Measurements from ENCODE around the gene RAD21L1.

RAD21L1 gene

GRCh38 chr20:1254254-1254653 is 28.4 kb downstream of the RAD21L1 start:
- H3K4me1 ChIP-seq (ENCODE audit: control insufficient read depth in 2 of 2, insufficient read depth in 1 of 2, low read depth in 1 of 2, low read length in 2 of 2) = no peaks in the 10 kb centered on the region
- no peak overlapping the region for H3K27ac ChIP-seq (replicated peaks; ENCODE audit: low read length)
- H2BK12ac ChIP-seq (ENCODE audit: low read length) = no peak overlapping the region
- no peak overlapping the region for H4K91ac ChIP-seq (ENCODE audit: low read depth, low read length, poor library complexity)
- DNase-seq (ENCODE audit: low spot score) = no peak
- no peaks in the 10 kb centered on the region for H3K9me3 ChIP-seq (replicated peaks in 1 of 2; ENCODE audit: control insufficient read depth in 2 of 2, insufficient read depth in 1 of 2, low read depth in 1 of 2, low read length in 2 of 2)
- WGBS, 2 donors (ENCODE audit: extremely low coverage in 2 of 2, insufficient read length in 2 of 2, insufficient replicate concordance in 1 of 2) = no CpG with 5 or more reads among the region's 2 CpGs
- no peak overlapping the region for H2AFZ ChIP-seq (ENCODE audit: low read length)
- no peak overlapping the region for H3K23ac ChIP-seq (ENCODE audit: low read depth, low read length, poor library complexity)
- H3K4me3 ChIP-seq (ENCODE audit: low read length in 2 of 2) = no peak overlapping the region
- no peak overlapping the region for H2AK5ac ChIP-seq (ENCODE audit: low read depth, low read length)
- H2BK15ac ChIP-seq (ENCODE audit: low read length) = no peak overlapping the region
- H3K4ac ChIP-seq (ENCODE audit: low read length) = no peak overlapping the region
- no peak overlapping the region for H4K8ac ChIP-seq (ENCODE audit: low read depth, low read length)
- H3K14ac ChIP-seq (ENCODE audit: low read length) = no peak overlapping the region
- no peaks in the 10 kb centered on the region for H3K36me3 ChIP-seq (replicated peaks in 1 of 2; ENCODE audit: control insufficient read depth in 2 of 2, insufficient read depth in 2 of 2, low read length in 2 of 2)
- H2BK120ac ChIP-seq (ENCODE audit: low read depth, low read length) = no peak overlapping the region
- no peak overlapping the region for H2BK5ac ChIP-seq (ENCODE audit: low read length)
- H3K27me3 ChIP-seq (ENCODE audit: control insufficient read depth in 3 of 3, insufficient read depth in 3 of 3, low read depth in 1 of 3, low read length in 3 of 3) = peaks cover 0 to 20% (median 0%) of the 10 kb centered on the region in 3 experiments
- no peak overlapping the region for H3K4me2 ChIP-seq (ENCODE audit: insufficient read depth, low read length, poor library complexity, severe bottlenecking)
- H3K9ac ChIP-seq (ENCODE audit: low read depth, low read length, poor library complexity) = no peak overlapping the region
- H3K18ac ChIP-seq (ENCODE audit: low read length) = no peak overlapping the region
- no peaks in the 10 kb centered on the region for H3K79me1 ChIP-seq (ENCODE audit: low read depth, low read length)

GRCh38 chr20:1255675-1256074 is 29.8 kb downstream of the RAD21L1 start:
- no peak overlapping the region for H2BK120ac ChIP-seq (ENCODE audit: low read depth, low read length)
- no peak overlapping the region for H3K23ac ChIP-seq (ENCODE audit: low read depth, low read length, poor library complexity)
- no peak overlapping the region for H2AK5ac ChIP-seq (ENCODE audit: low read depth, low read length)
- no peak overlapping the region for H2BK12ac ChIP-seq (ENCODE audit: low read length)
- H4K91ac ChIP-seq (ENCODE audit: low read depth, low read length, poor library complexity) = no peak overlapping the region
- no peak overlapping the region for H3K14ac ChIP-seq (ENCODE audit: low read length)
- no peak overlapping the region for H3K4ac ChIP-seq (ENCODE audit: low read length)
- no peak overlapping the region for H3K27ac ChIP-seq (replicated peaks; ENCODE audit: low read length)
- no peak overlapping the region for H2BK5ac ChIP-seq (ENCODE audit: low read length)
- no peak overlapping the region for H3K9ac ChIP-seq (ENCODE audit: low read depth, low read length, poor library complexity)
- DNase-seq (ENCODE audit: low spot score) = no peak
- WGBS, 2 donors (ENCODE audit: extremely low coverage in 2 of 2, insufficient read length in 2 of 2, insufficient replicate concordance in 1 of 2) = no CpG with 5 or more reads among the region's 2 CpGs
- no peak overlapping the region for H4K8ac ChIP-seq (ENCODE audit: low read depth, low read length)
- H3K4me2 ChIP-seq (ENCODE audit: insufficient read depth, low read length, poor library complexity, severe bottlenecking) = no peak overlapping the region
- H2BK15ac ChIP-seq (ENCODE audit: low read length) = no peak overlapping the region
- H3K18ac ChIP-seq (ENCODE audit: low read length) = no peak overlapping the region
- no peak overlapping the region for H2AFZ ChIP-seq (ENCODE audit: low read length)
- no peaks in the 10 kb centered on the region for H3K79me1 ChIP-seq (ENCODE audit: low read depth, low read length)
- H3K4me3 ChIP-seq (ENCODE audit: low read length in 2 of 2) = no peak overlapping the region
- no peaks in the 10 kb centered on the region for H3K4me1 ChIP-seq (ENCODE audit: control insufficient read depth in 2 of 2, insufficient read depth in 1 of 2, low read depth in 1 of 2, low read length in 2 of 2)
- H3K9me3 ChIP-seq (replicated peaks in 1 of 2; ENCODE audit: control insufficient read depth in 2 of 2, insufficient read depth in 1 of 2, low read depth in 1 of 2, low read length in 2 of 2) = no peaks in the 10 kb centered on the region
- H3K27me3 ChIP-seq (ENCODE audit: control insufficient read depth in 3 of 3, insufficient read depth in 3 of 3, low read depth in 1 of 3, low read length in 3 of 3) = peaks cover 0 to 24% (median 0%) of the 10 kb centered on the region in 3 experiments
- H3K36me3 ChIP-seq (replicated peaks in 1 of 2; ENCODE audit: control insufficient read depth in 2 of 2, insufficient read depth in 2 of 2, low read length in 2 of 2) = no peaks in the 10 kb centered on the region

GRCh38 chr20:1263853-1264252 is 38.0 kb downstream of the RAD21L1 start:
- no peak for DNase-seq (ENCODE audit: low spot score)
- H2AK5ac ChIP-seq (ENCODE audit: low read depth, low read length) = no peak overlapping the region
- no peak overlapping the region for H4K8ac ChIP-seq (ENCODE audit: low read depth, low read length)
- H2BK15ac ChIP-seq (ENCODE audit: low read length) = no peak overlapping the region
- H2BK5ac ChIP-seq (ENCODE audit: low read length) = no peak overlapping the region
- H3K4me2 ChIP-seq (ENCODE audit: insufficient read depth, low read length, poor library complexity, severe bottlenecking) = no peak overlapping the region
- H3K4me3 ChIP-seq (ENCODE audit: low read length in 2 of 2) = no peak overlapping the region
- no peak overlapping the region for H3K18ac ChIP-seq (ENCODE audit: low read length)
- no peaks in the 10 kb centered on the region for H3K79me1 ChIP-seq (ENCODE audit: low read depth, low read length)
- peaks cover 0 to 68% (median 11%) of the 10 kb centered on the region in 3 experiments for H3K27me3 ChIP-seq (ENCODE audit: control insufficient read depth in 3 of 3, insufficient read depth in 3 of 3, low read depth in 1 of 3, low read length in 3 of 3)
- H4K91ac ChIP-seq (ENCODE audit: low read depth, low read length, poor library complexity) = no peak overlapping the region
- H2BK12ac ChIP-seq (ENCODE audit: low read length) = no peak overlapping the region
- H3K23ac ChIP-seq (ENCODE audit: low read depth, low read length, poor library complexity) = no peak overlapping the region
- no peaks in the 10 kb centered on the region for H3K36me3 ChIP-seq (replicated peaks in 1 of 2; ENCODE audit: control insufficient read depth in 2 of 2, insufficient read depth in 2 of 2, low read length in 2 of 2)
- no CpG with 5 or more reads among the region's 1 CpG for WGBS, 2 donors (ENCODE audit: extremely low coverage in 2 of 2, insufficient read length in 2 of 2, insufficient replicate concordance in 1 of 2)
- peaks cover 4 to 5% of the 10 kb centered on the region in 2 donors for H3K4me1 ChIP-seq (ENCODE audit: control insufficient read depth in 2 of 2, insufficient read depth in 1 of 2, low read depth in 1 of 2, low read length in 2 of 2)
- H3K9ac ChIP-seq (ENCODE audit: low read depth, low read length, poor library complexity) = no peak overlapping the region
- H3K9me3 ChIP-seq (replicated peaks in 1 of 2; ENCODE audit: control insufficient read depth in 2 of 2, insufficient read depth in 1 of 2, low read depth in 1 of 2, low read length in 2 of 2) = no peaks in the 10 kb centered on the region
- H3K14ac ChIP-seq (ENCODE audit: low read length) = no peak overlapping the region
- H3K4ac ChIP-seq (ENCODE audit: low read length) = no peak overlapping the region
- H2BK120ac ChIP-seq (ENCODE audit: low read depth, low read length) = no peak overlapping the region
- H3K27ac ChIP-seq (replicated peaks; ENCODE audit: low read length) = no peak overlapping the region
- H2AFZ ChIP-seq (ENCODE audit: low read length) = no peak overlapping the region

DNA sequence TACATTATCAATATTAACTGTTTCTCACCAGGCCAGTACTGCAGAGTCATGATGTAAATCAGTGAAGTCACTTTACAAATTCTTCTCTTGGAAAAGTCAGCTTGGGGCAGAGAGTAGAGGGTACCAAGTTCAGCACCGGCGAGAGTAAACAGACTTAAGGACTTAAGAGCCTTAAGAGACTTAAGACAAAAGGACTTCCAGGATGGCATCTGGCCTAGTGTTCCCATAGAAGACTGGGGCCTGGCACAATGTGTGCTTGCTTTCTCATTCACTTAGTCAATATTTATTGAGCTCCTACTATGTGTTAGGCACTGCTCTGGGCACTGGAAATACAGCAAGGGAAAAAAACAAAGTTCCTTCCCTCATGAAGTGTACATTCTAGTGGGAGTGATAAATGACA is 38.9 kb downstream of the RAD21L1 start:
- peaks cover 4 to 5% of the 10 kb centered on the region in 2 donors for H3K4me1 ChIP-seq (ENCODE audit: control insufficient read depth in 2 of 2, insufficient read depth in 1 of 2, low read depth in 1 of 2, low read length in 2 of 2)

More for the DNA sequence above, 38.9 kb downstream of the RAD21L1 start:
- H3K27me3 ChIP-seq (ENCODE audit: control insufficient read depth in 3 of 3, insufficient read depth in 3 of 3, low read depth in 1 of 3, low read length in 3 of 3) = peaks cover 0 to 76% (median 11%) of the 10 kb centered on the region in 3 experiments
- no peak overlapping the region for H3K4ac ChIP-seq (ENCODE audit: low read length)
- no peak overlapping the region for H3K27ac ChIP-seq (replicated peaks; ENCODE audit: low read length)
- H3K23ac ChIP-seq (ENCODE audit: low read depth, low read length, poor library complexity) = no peak overlapping the region
- no peak for DNase-seq (ENCODE audit: low spot score)
- H3K14ac ChIP-seq (ENCODE audit: low read length) = no peak overlapping the region
- H2BK120ac ChIP-seq (ENCODE audit: low read depth, low read length) = no peak overlapping the region
- no peak overlapping the region for H2BK12ac ChIP-seq (ENCODE audit: low read length)
- no peak overlapping the region for H4K91ac ChIP-seq (ENCODE audit: low read depth, low read length, poor library complexity)
- H3K36me3 ChIP-seq (replicated peaks in 1 of 2; ENCODE audit: control insufficient read depth in 2 of 2, insufficient read depth in 2 of 2, low read length in 2 of 2) = no peaks in the 10 kb centered on the region
- H3K4me2 ChIP-seq (ENCODE audit: insufficient read depth, low read length, poor library complexity, severe bottlenecking) = no peak overlapping the region
- H3K18ac ChIP-seq (ENCODE audit: low read length) = no peak overlapping the region
- no peak overlapping the region for H3K9ac ChIP-seq (ENCODE audit: low read depth, low read length, poor library complexity)
- no peak overlapping the region for H2AK5ac ChIP-seq (ENCODE audit: low read depth, low read length)
- H3K9me3 ChIP-seq (replicated peaks in 1 of 2; ENCODE audit: control insufficient read depth in 2 of 2, insufficient read depth in 1 of 2, low read depth in 1 of 2, low read length in 2 of 2) = no peaks in the 10 kb centered on the region
- H4K8ac ChIP-seq (ENCODE audit: low read depth, low read length) = no peak overlapping the region
- H2AFZ ChIP-seq (ENCODE audit: low read length) = no peak overlapping the region
- no CpG with 5 or more reads among the region's 2 CpGs for WGBS, 2 donors (ENCODE audit: extremely low coverage in 2 of 2, insufficient read length in 2 of 2, insufficient replicate concordance in 1 of 2)
- no peaks in the 10 kb centered on the region for H3K79me1 ChIP-seq (ENCODE audit: low read depth, low read length)
- H2BK5ac ChIP-seq (ENCODE audit: low read length) = no peak overlapping the region
- H3K4me3 ChIP-seq (ENCODE audit: low read length in 2 of 2) = no peak overlapping the region
- no peak overlapping the region for H2BK15ac ChIP-seq (ENCODE audit: low read length)

Data from neuronal stem cell (in vitro differentiated cells).